ENCODE data around the gene RMRP. TPM values are rescaled to one million over a fixed set of nuclear protein-coding genes. Genes with fewer than 3 reads are reported as not detected.

RMRP gene
- total RNA-seq (2022; extraction: Qiagen RNA extraction; ENCODE audit: low read depth) = 8.3 to 13.4 TPM (median 12.5 TPM) in 3 of 5 replicates, not detected in the others

DNA sequence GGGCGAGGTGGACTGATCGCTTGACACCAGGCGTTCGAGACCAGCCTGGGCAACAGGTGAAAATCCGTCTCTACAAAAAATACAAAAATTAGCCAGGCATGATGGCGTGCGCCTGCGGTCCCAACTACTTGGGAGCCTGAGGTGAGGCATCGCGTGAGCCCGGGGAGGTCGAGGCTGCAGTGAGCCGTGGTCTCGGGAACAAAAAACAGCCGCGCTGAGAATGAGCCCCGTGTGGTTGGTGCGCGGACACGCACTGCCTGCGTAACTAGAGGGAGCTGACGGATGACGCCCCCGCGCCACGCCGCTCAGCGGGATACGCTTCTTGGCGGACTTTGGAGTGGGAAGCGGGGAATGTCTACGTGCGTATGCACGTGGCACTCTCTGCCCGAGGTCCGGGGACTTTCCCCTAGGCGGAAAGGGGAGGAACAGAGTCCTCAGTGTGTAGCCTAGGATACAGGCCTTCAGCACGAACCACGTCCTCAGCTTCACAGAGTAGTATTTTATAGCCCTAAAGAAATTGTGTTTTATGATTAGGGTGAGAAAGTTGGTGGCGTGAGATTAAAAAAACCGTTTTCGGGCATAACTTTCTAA is at the start of gene RMRP:
RMRP (minus strand) TSS at position 474 of the 591 bp plus-strand sequence.

GRCh38 chr9:35689542-35690293 is 31.9 kb upstream of the RMRP start, which contains the start of gene TPM2:
TSS of gene TPM2 (minus strand) at chr9:35689925. CDS start at chr9:35689817, 108 bp downstream.

DNA sequence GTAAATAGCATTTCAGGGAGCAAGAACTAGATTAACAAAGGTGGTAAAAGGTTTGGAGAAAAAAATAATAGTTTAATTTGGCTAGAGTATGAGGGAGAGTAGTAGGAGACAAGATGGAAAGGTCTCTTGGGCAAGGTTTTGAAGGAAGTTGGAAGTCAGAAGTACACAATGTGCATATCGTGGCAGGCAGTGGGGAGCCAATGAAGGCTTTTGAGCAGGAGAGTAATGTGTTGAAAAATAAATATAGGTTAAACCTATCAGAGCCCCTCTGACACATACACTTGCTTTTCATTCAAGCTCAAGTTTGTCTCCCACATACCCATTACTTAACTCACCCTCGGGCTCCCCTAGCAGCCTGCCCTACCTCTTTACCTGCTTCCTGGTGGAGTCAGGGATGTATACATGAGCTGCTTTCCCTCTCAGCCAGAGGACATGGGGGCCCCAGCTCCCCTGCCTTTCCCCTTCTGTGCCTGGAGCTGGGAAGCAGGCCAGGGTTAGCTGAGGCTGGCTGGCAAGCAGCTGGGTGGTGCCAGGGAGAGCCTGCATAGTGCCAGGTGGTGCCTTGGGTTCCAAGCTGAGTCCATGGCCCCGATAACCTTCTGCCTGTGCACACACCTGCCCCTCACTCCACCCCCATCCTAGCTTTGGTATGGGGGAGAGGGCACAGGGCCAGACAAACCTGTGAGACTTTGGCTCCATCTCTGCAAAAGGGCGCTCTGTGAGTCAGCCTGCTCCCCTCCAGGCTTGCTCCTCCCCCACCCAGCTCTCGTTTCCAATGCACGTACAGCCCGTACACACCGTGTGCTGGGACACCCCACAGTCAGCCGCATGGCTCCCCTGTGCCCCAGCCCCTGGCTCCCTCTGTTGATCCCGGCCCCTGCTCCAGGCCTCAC is 15.6 kb upstream of the RMRP start, which contains the start of gene CA9:
CA9 (plus strand) TSS at position 797 of the 893 bp plus-strand sequence; CDS start at position 829, 32 bp downstream.

DNA sequence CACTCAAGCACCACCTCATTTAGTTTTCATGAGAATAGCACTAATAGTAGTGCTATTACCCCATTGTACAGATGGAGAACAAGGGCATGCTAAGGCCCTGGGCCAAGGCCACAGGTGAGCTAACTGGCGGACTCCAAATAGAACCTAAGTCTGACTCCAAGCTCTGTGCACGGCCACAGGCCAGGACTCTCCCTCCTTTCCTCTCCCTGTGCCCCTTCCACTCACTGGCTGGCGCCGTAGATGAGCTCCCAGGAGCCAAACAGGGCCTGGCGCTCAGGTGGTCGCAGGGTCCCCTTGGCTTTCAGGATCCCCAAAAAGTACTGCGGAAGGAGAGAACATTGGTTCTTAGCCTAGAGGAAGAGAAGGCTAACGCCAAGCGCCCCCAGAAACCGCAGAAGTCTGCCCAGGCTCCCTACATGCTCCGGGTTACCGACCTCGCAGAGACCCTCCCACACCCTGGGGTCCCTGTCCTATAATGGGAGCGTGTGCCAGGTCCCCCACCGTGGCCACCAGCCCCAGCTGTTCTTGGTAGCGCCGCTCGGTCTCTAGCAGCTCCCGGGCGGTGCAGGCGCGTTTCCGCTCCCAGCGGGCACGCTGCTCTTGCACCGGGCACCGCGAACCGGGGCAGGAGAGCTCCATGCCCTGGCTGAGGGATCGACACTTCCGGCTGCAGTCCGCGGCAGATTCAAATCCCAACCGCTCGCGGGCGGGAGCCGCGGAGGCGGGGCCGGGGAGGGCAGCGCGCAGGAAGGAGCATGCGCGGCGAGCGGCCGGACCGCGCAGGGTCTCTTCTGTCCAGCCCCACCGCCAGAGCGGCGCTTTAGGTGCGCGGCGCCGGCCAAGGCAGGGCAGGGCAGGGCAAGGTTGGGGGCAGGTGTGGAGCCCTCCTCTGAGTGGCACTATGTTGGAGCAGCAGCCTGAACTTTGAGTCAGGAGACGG is 7.0 kb upstream of the RMRP start, which contains the start of gene ARHGEF39:
ARHGEF39 (minus strand) TSS at position 665 of the 940 bp plus-strand sequence; CDS start at position 639, 26 bp downstream.

GRCh38 chr9:35658137-35658967 is 533 bp upstream of the RMRP start, which contains the start of gene CCDC107:
TSS of gene CCDC107 (plus strand) at chr9:35658292. CDS start at chr9:35658380, 88 bp downstream.

GRCh38 chr9:35650341-35651158 is 7.3 kb downstream of the RMRP start, which contains the start of gene SIT1:
TSS of gene SIT1 (minus strand) at chr9:35650931. CDS start at chr9:35650853, 78 bp downstream.

DNA sequence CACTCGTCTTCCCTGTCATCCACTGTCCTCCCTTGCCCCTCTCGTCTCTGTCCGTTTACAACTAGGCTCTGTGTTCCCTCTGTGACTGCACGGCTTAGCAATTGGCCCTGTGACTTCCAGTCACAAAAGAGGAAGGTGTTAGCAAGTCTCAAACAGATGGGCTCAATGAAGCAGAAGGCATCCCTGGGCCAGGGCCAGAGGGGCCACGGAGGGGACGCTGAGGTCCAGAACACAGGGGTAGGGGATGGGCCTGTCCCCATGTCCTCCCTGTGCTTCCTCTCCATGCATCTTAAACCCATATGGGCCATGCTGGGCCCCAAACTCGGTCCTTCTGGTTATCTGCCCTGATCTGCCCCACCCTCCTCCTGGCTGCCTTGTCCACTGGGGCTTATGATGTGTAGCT is 39.5 kb downstream of the RMRP start, which contains the start of gene CD72:
CD72 (minus strand) TSS at position 89 of the 403 bp plus-strand sequence. CDS start 110 bp downstream, outside the sequence.

Other genes with a start within 250 kb of the RMRP start
- gene RUSC2, start 167.9 kb downstream of the RMRP start, total RNA-seq (2022; extraction: Qiagen RNA extraction; ENCODE audit: low read depth) = 19.3 to 28.0 TPM (median 24.6 TPM) in 5 replicates
- gene TESK1, start 52.8 kb downstream of the RMRP start, total RNA-seq (2022; extraction: Qiagen RNA extraction; ENCODE audit: low read depth) = 18.3 to 28.1 TPM (median 22.9 TPM) in 5 replicates
- 0.25 to 0.30 TPM (median 0.30 TPM) in 3 of 5 replicates, not detected in the others for gene CD72, start 39.6 kb downstream of the RMRP start, total RNA-seq (2022; extraction: Qiagen RNA extraction; ENCODE audit: low read depth)
- not detected in 5 replicates for gene SIT1, start 7.1 kb downstream of the RMRP start, total RNA-seq (2022; extraction: Qiagen RNA extraction; ENCODE audit: low read depth)
- gene CCDC107, start 273 bp upstream of the RMRP start, total RNA-seq (2022; extraction: Qiagen RNA extraction; ENCODE audit: low read depth) = 20.4 to 28.0 TPM (median 23.9 TPM) in 5 replicates
- 12.8 to 19.8 TPM (median 17.1 TPM) in 5 replicates for gene ARHGEF39, start 7.2 kb upstream of the RMRP start, total RNA-seq (2022; extraction: Qiagen RNA extraction; ENCODE audit: low read depth)
- gene CA9, start 15.9 kb upstream of the RMRP start, total RNA-seq (2022; extraction: Qiagen RNA extraction; ENCODE audit: low read depth) = 4.1 to 7.3 TPM (median 4.6 TPM) in 5 replicates
- 613 to 691 TPM (median 662 TPM) in 5 replicates for gene TPM2, start 31.9 kb upstream of the RMRP start, total RNA-seq (2022; extraction: Qiagen RNA extraction; ENCODE audit: low read depth)
- 113 to 128 TPM (median 115 TPM) in 5 replicates for gene TLN1, start 74.2 kb upstream of the RMRP start, total RNA-seq (2022; extraction: Qiagen RNA extraction; ENCODE audit: low read depth)
- gene CREB3, start 74.6 kb upstream of the RMRP start, total RNA-seq (2022; extraction: Qiagen RNA extraction; ENCODE audit: low read depth) = 55.7 to 63.8 TPM (median 58.4 TPM) in 5 replicates
- gene GBA2, start 91.2 kb upstream of the RMRP start, total RNA-seq (2022; extraction: Qiagen RNA extraction; ENCODE audit: low read depth) = 23.1 to 31.3 TPM (median 30.0 TPM) in 5 replicates
- 11.2 to 15.6 TPM (median 14.7 TPM) in 5 replicates for gene RGP1, start 91.3 kb upstream of the RMRP start, total RNA-seq (2022; extraction: Qiagen RNA extraction; ENCODE audit: low read depth)
- gene MSMP, start 96.3 kb upstream of the RMRP start, total RNA-seq (2022; extraction: Qiagen RNA extraction; ENCODE audit: low read depth) = 0.29 to 0.82 TPM (median 0.31 TPM) in 3 of 5 replicates, not detected in the others
- gene NPR2, start 133.6 kb upstream of the RMRP start, total RNA-seq (2022; extraction: Qiagen RNA extraction; ENCODE audit: low read depth) = 4.4 to 6.3 TPM (median 5.8 TPM) in 5 replicates
- 0.26 to 0.47 TPM (median 0.41 TPM) in 5 replicates for gene SPAG8, start 154.2 kb upstream of the RMRP start, total RNA-seq (2022; extraction: Qiagen RNA extraction; ENCODE audit: low read depth)
- gene HINT2, start 157.0 kb upstream of the RMRP start, total RNA-seq (2022; extraction: Qiagen RNA extraction; ENCODE audit: low read depth) = 70.2 to 119 TPM (median 98.2 TPM) in 5 replicates
- not detected in 5 replicates for gene FAM221B, start 170.7 kb upstream of the RMRP start, total RNA-seq (2022; extraction: Qiagen RNA extraction; ENCODE audit: low read depth)
- 2.1 to 4.7 TPM (median 3.0 TPM) in 5 replicates for gene TMEM8B, start 171.2 kb upstream of the RMRP start, total RNA-seq (2022; extraction: Qiagen RNA extraction; ENCODE audit: low read depth)
- not detected in 5 replicates for gene OR13J1, start 212.4 kb upstream of the RMRP start, total RNA-seq (2022; extraction: Qiagen RNA extraction; ENCODE audit: low read depth)
- 0.28 to 0.48 TPM (median 0.30 TPM) in 3 of 5 replicates, not detected in the others for gene HRCT1, start 248.2 kb upstream of the RMRP start, total RNA-seq (2022; extraction: Qiagen RNA extraction; ENCODE audit: low read depth)

All from A549 treated with RU486 at 1 μM for 4 hours (cell line).